Measurements from ENCODE around the gene MACF1.

- TF ChIP-seq CTCF (conservative IDR thresholded peaks at IDR 0.05 in 1 of 2, IDR thresholded peaks at IDR 0.05 in 1 of 2; ENCODE audit: extremely low read depth in 1 of 2, insufficient read depth in 1 of 2, low read depth in 1 of 2, low read length in 2 of 2) (no peak), EZH2 (IDR thresholded peaks at IDR 0.05; ENCODE audit: borderline replicate concordance, low read length) (no peak)
These were observed 192.2 kb downstream of the MACF1 start for GRCh38 chr1:39396671-39397070.
